ENCODE data around the gene KIF7. TPM values are rescaled to one million over a fixed set of nuclear protein-coding genes. Genes with fewer than 3 reads are reported as not detected.

KIF7 gene
- total RNA-seq, 1 experiment from 2014 or later = 2.7 TPM

DNA sequence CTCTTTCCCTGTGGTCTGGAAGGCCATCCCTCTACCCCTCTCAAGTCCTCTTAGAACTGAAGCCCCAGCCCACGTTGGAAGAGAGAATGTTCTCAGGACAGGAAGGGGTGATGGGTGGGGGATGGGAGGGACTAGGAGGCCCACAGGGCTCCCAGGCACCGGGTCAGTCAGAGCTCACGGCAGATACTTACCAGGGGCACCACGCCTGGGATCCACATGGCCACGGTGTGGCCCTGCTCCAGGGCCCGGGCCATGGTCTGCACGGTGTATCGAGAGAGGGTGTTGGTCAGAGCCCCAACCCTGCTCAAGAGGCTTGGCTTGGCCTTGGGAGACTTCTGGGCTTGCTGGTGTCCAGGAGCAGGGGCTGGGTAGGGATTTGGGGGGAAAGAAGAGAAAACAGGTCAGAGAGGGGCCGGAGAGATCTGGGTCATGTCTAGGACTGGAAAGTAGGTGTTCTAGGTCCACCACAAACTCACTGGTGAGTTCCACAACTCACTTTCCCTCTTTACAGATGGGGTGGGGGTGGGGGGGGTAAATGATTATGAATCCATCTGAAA, 14.1 kb upstream of the KIF7 start:
- no peak for DNase-seq (ENCODE audit: unreplicated experiment)
- Mint-ChIP-seq H3K36me3 (ENCODE audit: insufficient read depth, unreplicated experiment) (no peaks in the 10 kb centered on the region), H3K27ac (ENCODE audit: low read depth, unreplicated experiment) (no peak overlapping the region), H3K9me3 (ENCODE audit: unreplicated experiment) (no peaks in the 10 kb centered on the region), H3K4me1 (ENCODE audit: insufficient read depth, unreplicated experiment) (no peaks in the 10 kb centered on the region), H3K4me3 (ENCODE audit: unreplicated experiment) (no peak overlapping the region), H3K27me3 (ENCODE audit: insufficient read depth, unreplicated experiment) (no peaks in the 10 kb centered on the region)
- ChIA-PET POLR2A (no interaction called here), CTCF (interaction anchor here (1.5 kb wide), 1 partner anchor 92 kb away, joined by 3 read pairs; no protein-coding TSS in a partner anchor)
- intact Hi-C loops (cut with micrococcal nuclease) = no loop called here
- BruUV-seq (replicated peaks) = no TSS peak
- TF ChIP-seq, protein P1, sequence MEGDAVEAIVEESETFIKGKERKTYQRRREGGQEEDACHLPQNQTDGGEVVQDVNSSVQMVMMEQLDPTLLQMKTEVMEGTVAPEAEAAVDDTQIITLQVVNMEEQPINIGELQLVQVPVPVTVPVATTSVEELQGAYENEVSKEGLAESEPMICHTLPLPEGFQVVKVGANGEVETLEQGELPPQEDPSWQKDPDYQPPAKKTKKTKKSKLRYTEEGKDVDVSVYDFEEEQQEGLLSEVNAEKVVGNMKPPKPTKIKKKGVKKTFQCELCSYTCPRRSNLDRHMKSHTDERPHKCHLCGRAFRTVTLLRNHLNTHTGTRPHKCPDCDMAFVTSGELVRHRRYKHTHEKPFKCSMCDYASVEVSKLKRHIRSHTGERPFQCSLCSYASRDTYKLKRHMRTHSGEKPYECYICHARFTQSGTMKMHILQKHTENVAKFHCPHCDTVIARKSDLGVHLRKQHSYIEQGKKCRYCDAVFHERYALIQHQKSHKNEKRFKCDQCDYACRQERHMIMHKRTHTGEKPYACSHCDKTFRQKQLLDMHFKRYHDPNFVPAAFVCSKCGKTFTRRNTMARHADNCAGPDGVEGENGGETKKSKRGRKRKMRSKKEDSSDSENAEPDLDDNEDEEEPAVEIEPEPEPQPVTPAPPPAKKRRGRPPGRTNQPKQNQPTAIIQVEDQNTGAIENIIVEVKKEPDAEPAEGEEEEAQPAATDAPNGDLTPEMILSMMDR (IDR thresholded peaks at IDR 0.05; ENCODE audit: unreplicated experiment) = no peak

DNA sequence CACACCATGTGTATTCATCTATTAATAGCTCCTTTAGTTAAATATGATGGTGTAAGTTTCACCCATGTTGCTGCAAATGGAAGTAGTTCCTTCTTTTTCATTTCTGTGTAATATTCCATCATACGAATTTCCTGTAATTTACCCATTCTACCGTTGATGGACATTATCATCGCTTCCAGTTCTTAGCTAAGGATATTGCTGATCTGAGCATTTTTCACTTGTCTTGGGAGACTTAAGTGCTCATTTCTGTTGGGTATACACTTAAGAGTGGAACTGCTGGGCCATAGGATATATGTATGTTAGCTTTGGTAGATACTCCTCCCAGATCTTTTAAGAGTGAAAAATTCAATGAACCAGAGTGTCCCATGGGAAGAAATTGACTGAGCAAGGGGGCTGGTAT, 12.9 kb upstream of the KIF7 start:
- Mint-ChIP-seq H3K4me1 (ENCODE audit: insufficient read depth, unreplicated experiment) (peaks cover 2% of the 10 kb centered on the region), H3K9me3 (ENCODE audit: unreplicated experiment) (no peaks in the 10 kb centered on the region), H3K27ac (ENCODE audit: low read depth, unreplicated experiment) (no peak overlapping the region), H3K36me3 (ENCODE audit: insufficient read depth, unreplicated experiment) (no peaks in the 10 kb centered on the region), H3K4me3 (ENCODE audit: unreplicated experiment) (no peak overlapping the region), H3K27me3 (ENCODE audit: insufficient read depth, unreplicated experiment) (no peaks in the 10 kb centered on the region)
- TF ChIP-seq, protein P1 (IDR thresholded peaks at IDR 0.05; ENCODE audit: unreplicated experiment) = no peak
- no TSS peak for BruUV-seq (replicated peaks)
- CTCF ChIA-PET = interaction anchor here (0.5 to 1.7 kb wide), 2 partner anchors 21 to 55 kb away, joined by 4 to 8 read pairs; no protein-coding TSS in a partner anchor
- intact Hi-C loops (cut with micrococcal nuclease) = no loop called here
- POLR2A ChIA-PET = no interaction called here
- DNase-seq (ENCODE audit: unreplicated experiment) = no peak

GRCh38 chr15:89667706-89667960, 12.4 kb upstream of the KIF7 start:
- H3K27me3 Mint-ChIP-seq (ENCODE audit: insufficient read depth, unreplicated experiment) = no peaks in the 10 kb centered on the region
- TF ChIP-seq, protein P1 (IDR thresholded peaks at IDR 0.05; ENCODE audit: unreplicated experiment) = no peak
- H3K4me3 Mint-ChIP-seq (ENCODE audit: unreplicated experiment) = no peak overlapping the region
- H3K9me3 Mint-ChIP-seq (ENCODE audit: unreplicated experiment) = no peaks in the 10 kb centered on the region
- POLR2A ChIA-PET = no interaction called here
- CTCF ChIA-PET = interaction anchor here (0.5 to 1.7 kb wide), 2 partner anchors 21 to 54 kb away, joined by 4 to 8 read pairs; no protein-coding TSS in a partner anchor
- no TSS peak for BruUV-seq (replicated peaks)
- intact Hi-C loops (cut with micrococcal nuclease) = no loop called here
- no peaks in the 10 kb centered on the region for H3K36me3 Mint-ChIP-seq (ENCODE audit: insufficient read depth, unreplicated experiment)
- H3K27ac Mint-ChIP-seq (ENCODE audit: low read depth, unreplicated experiment) = no peak overlapping the region
- no peak for DNase-seq (ENCODE audit: unreplicated experiment)
- H3K4me1 Mint-ChIP-seq (ENCODE audit: insufficient read depth, unreplicated experiment) = peaks cover 7% of the 10 kb centered on the region

DNA sequence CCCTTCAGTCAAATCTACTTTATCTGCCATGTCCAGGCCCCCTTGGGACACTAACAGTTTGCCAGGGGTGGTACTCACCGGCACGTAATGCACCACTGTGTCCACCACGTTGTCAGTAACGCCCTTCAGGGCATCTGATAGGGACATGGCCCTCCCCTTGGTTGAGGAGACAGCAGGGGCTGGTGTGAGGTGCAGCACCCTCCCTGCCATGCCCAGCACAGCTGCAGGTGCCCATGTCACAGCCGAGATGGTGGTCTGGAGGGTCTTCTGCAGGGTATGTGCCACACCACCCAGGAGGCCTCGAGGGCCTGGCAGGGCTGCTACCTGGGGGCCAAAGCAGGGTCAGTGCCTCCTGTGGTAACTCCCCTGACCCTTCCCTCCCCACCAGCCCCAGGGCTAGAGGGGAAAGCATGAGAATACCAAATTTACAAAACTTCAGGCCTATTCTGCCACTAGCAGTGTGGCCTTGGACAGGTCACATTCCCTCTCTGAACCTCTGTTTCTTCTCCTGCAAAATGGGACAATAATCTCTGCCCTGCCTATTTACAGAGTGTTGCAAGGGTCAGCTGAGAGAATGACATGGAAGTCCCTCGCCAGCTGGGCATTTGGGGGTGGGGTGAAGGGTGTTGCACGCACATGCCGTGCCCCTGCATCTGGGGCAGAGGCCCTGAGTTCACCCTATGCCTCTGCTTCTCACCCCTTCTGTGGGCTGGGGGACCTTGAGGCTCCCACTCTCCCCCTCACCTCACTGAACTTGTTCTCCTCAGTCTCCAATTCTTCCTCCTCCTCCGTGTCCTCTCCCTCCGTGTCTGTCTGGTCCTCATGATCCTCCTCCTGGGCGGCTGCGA, 11.8 kb upstream of the KIF7 start:
- ChIA-PET CTCF (interaction anchor here (0.5 to 1.7 kb wide), 3 partner anchors 10 to 54 kb away, joined by 3 to 8 read pairs (median 4); no protein-coding TSS in a partner anchor), POLR2A (interaction anchor here (0.7 kb wide), 1 partner anchor 10 kb away, joined by 5 read pairs; no protein-coding TSS in a partner anchor)
- intact Hi-C loops (cut with micrococcal nuclease) = no loop called here
- Mint-ChIP-seq H3K4me3 (ENCODE audit: unreplicated experiment) (no peak overlapping the region), H3K4me1 (ENCODE audit: insufficient read depth, unreplicated experiment) (peaks cover 12% of the 10 kb centered on the region), H3K27me3 (ENCODE audit: insufficient read depth, unreplicated experiment) (no peaks in the 10 kb centered on the region), H3K27ac (ENCODE audit: low read depth, unreplicated experiment) (no peak overlapping the region), H3K9me3 (ENCODE audit: unreplicated experiment) (no peaks in the 10 kb centered on the region), H3K36me3 (ENCODE audit: insufficient read depth, unreplicated experiment) (no peaks in the 10 kb centered on the region)
- no TSS peak for BruUV-seq (replicated peaks)
- no peak for DNase-seq (ENCODE audit: unreplicated experiment)
- TF ChIP-seq, protein P1 (IDR thresholded peaks at IDR 0.05; ENCODE audit: unreplicated experiment) = no peak

All from MCF 10A (cell line).